ENCODE results near the gene PPP4R4. TPM values are rescaled to one million over a fixed set of nuclear protein-coding genes. Genes with fewer than 3 reads are reported as not detected.
A peak's percentile ranks its signal among the peaks of the same experiment; 100 is the strongest.

The PPP4R4 gene
- total and polyA plus RNA-seq, 12 donors = 0.08 to 6.2 (median 0.55) TPM

DNA sequence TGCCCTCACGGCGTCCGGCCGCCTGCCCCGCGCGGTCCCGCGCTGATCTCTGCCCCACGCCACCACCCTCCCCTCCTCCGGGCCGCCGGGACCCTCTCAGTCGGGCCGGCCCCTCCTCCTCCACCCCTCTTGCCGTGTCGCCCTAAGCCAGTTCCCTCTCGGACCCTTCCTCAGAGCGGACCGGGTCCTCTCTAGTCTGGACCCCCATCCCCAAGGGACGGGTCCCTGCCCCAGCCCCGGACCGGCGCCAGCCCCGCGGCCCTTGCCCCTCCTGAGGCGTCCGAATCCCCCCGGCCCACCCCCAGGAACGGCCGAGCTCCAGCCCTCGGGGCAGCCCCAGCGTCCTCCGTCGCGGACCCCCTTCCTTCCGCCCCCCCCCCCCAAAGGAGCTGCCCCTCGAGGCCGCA is 485 bp downstream of the PPP4R4 start:
- TF ChIP-seq, protein P1, sequence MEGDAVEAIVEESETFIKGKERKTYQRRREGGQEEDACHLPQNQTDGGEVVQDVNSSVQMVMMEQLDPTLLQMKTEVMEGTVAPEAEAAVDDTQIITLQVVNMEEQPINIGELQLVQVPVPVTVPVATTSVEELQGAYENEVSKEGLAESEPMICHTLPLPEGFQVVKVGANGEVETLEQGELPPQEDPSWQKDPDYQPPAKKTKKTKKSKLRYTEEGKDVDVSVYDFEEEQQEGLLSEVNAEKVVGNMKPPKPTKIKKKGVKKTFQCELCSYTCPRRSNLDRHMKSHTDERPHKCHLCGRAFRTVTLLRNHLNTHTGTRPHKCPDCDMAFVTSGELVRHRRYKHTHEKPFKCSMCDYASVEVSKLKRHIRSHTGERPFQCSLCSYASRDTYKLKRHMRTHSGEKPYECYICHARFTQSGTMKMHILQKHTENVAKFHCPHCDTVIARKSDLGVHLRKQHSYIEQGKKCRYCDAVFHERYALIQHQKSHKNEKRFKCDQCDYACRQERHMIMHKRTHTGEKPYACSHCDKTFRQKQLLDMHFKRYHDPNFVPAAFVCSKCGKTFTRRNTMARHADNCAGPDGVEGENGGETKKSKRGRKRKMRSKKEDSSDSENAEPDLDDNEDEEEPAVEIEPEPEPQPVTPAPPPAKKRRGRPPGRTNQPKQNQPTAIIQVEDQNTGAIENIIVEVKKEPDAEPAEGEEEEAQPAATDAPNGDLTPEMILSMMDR (IDR thresholded peaks at IDR 0.05) = no peak
- no peak for TF ChIP-seq POLR2A (IDR thresholded peaks at IDR 0.05)
- 1% methylated on average over 20 to 38 of the region's 39 CpGs; no CpG with 5 or more reads in 1 of the 4 donors for WGBS, 4 donors
- peak overlapping the region in 2 of 4 donors; percentile 39 to 61 for H3K4me3 ChIP-seq
- no peaks in the 10 kb centered on the region for H3K9me3 ChIP-seq (replicated peaks in 1 of 3)
- H3K4me1 ChIP-seq (replicated peaks in 1 of 2) = peaks cover 0 to 15% of the 10 kb centered on the region in 2 donors
- H3K27me3 ChIP-seq = peaks cover 14% of the 10 kb centered on the region
- peak in 1 of 7 donors; percentile 38 for DNase-seq
- H3K27ac ChIP-seq = peak overlapping the region in 1 of 5 donors; percentile 76
- H3K36me3 ChIP-seq (replicated peaks in 1 of 2) = no peaks in the 10 kb centered on the region
- intact Hi-C loops (cut with DNase I) = no loop called here

GRCh38 chr14:94175011-94175745 is 1.1 kb downstream of the PPP4R4 start:
- DNase-seq = peak in 3 of 7 donors; percentile 27 to 41 (median 28)
- TF ChIP-seq, protein P1 (IDR thresholded peaks at IDR 0.05) = no peak
- no peak for TF ChIP-seq POLR2A (IDR thresholded peaks at IDR 0.05)
- intact Hi-C loops (cut with DNase I) = no loop called here
- H3K9me3 ChIP-seq (replicated peaks in 1 of 3) = no peaks in the 10 kb centered on the region
- H3K27ac ChIP-seq = no peak overlapping the region
- peak overlapping the region in 1 of 4 donors; percentile 61 for H3K4me3 ChIP-seq
- WGBS, 4 donors = 1 to 6% (median 2%) methylated on average over 19 to 30 of the region's 30 CpGs
- peaks cover 20% of the 10 kb centered on the region for H3K27me3 ChIP-seq
- no peaks in the 10 kb centered on the region for H3K36me3 ChIP-seq (replicated peaks in 1 of 2)
- H3K4me1 ChIP-seq (replicated peaks in 1 of 2) = peaks cover 0 to 15% of the 10 kb centered on the region in 2 donors

- intact Hi-C loops (cut with DNase I) = no loop called here
- H3K9me3 ChIP-seq (replicated peaks in 1 of 3) = no peaks in the 10 kb centered on the region
- peaks cover 0 to 15% of the 10 kb centered on the region in 2 donors for H3K4me1 ChIP-seq (replicated peaks in 1 of 2)
- no peak for DNase-seq
- 17 to 21% (median 19%) methylated on average over 7 of the region's 7 CpGs for WGBS, 4 donors
- H3K4me3 ChIP-seq = no peak overlapping the region
- no peak for TF ChIP-seq POLR2A (IDR thresholded peaks at IDR 0.05)
- TF ChIP-seq, protein P1 (IDR thresholded peaks at IDR 0.05) = no peak
- no peaks in the 10 kb centered on the region for H3K36me3 ChIP-seq (replicated peaks in 1 of 2)
- peaks cover 20% of the 10 kb centered on the region for H3K27me3 ChIP-seq
- H3K27ac ChIP-seq = no peak overlapping the region
Measured at GRCh38 chr14:94175747-94176146, 1.6 kb downstream of the PPP4R4 start.

- no peaks in the 10 kb centered on the region for H3K9me3 ChIP-seq (replicated peaks in 1 of 3)
- H3K4me3 ChIP-seq = no peak overlapping the region
- H3K27ac ChIP-seq = no peak overlapping the region
- H3K4me1 ChIP-seq (replicated peaks in 1 of 2) = peaks cover 0 to 15% of the 10 kb centered on the region in 2 donors
- intact Hi-C loops (cut with DNase I) = no loop called here
- 87 to 94% (median 89%) methylated on average over 3 of the region's 3 CpGs for WGBS, 4 donors
- H3K36me3 ChIP-seq (replicated peaks in 1 of 2) = no peaks in the 10 kb centered on the region
- TF ChIP-seq, protein P1 (IDR thresholded peaks at IDR 0.05) = no peak
- TF ChIP-seq POLR2A (IDR thresholded peaks at IDR 0.05) = no peak
- H3K27me3 ChIP-seq = peaks cover 20% of the 10 kb centered on the region
- no peak for DNase-seq
Measured at GRCh38 chr14:94176808-94177207, 2.7 kb downstream of the PPP4R4 start.
